GM19468 (cell line): ENCODE measurements around the gene HELZ2.

ENCODE experiments used
- ATAC-seq: cut with Tn5 transposase; IDR thresholded peaks from one replicate; pipeline ENCODE4 v1.9.1; 2021; ENCODE audit warnings: mild to moderate bottlenecking, moderate library complexity, moderate number of reproducible peaks; ENCODE audit not compliant: unreplicated experiment; ENCODE audit errors: extremely low read depth

HELZ2 gene

DNA sequence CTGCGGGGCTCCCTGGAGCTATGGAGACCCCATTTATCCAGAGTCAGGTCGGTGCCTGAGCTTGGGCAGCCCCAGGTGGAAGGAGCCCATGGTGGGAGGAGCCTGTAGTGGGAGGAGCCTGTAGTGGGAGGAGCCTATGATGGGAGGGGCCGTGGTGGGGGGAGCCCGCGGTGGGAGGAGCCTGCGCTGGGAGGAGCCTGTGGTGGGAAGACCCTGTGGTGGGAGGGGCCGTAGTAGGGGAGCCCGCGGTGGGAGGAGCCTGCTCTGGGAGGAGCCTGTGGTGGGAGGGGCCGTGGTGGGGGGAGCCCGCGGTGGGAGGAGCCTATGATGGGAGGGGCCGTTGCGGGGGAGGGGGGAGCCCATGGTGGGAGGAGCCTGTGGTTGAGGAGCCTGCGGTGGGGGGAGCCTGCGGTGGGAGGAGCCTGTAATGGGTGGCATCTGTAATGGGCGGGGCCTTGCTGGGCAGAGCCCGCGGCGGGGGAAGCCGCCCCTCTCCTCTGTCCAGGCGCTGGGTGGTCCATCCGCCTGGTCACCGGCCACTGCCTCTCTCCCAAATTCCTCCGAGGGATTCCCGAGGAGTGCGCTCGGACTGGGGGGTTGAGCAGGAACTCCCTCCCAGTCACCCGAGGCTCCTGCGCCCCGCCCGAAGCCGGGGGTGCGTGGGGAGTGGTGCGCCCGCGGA lies 20.6 kb downstream of the HELZ2 start:
- ATAC-seq: no peak

DNA sequence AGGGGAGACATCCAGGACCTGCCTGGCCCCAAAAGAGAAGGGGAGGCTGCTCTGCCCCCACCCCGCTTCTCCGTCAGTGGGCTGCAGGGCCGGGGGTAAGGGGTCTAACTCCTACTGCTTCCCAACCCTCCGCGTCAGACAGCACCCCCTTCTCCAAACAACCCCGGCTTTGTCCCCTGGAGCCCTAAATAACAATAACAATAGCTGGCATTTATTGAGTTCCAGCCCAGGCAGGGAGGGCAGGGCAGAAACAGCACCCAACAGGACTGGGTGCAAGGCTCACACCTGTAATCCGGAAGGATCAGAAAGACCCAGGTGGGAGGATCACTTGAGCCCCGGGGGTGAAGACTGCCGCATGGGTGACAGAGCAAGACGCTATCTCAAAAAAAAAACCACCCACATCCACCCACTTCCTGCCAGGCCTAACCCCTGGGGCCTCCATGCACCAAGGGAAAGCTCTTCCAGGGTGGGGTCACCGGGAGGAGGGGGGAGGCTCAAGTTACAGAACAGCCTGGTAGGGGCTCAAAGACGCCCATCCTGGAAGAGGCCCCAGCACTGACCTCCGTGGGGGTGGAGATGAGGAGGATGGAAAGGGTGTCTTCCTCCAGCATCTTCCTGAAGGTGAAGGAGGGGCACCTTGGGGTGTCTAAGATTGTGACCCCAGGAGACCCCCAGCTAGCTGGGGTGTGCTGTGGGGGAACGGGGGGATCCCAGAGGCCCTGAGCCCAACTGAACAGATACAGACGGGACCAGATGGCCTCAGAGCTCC lies 21.4 kb downstream of the HELZ2 start:
- no peak for ATAC-seq

- ATAC-seq: no peak
These were observed 23.0 kb downstream of the HELZ2 start for GRCh38 chr20:63551068-63551467.

DNA sequence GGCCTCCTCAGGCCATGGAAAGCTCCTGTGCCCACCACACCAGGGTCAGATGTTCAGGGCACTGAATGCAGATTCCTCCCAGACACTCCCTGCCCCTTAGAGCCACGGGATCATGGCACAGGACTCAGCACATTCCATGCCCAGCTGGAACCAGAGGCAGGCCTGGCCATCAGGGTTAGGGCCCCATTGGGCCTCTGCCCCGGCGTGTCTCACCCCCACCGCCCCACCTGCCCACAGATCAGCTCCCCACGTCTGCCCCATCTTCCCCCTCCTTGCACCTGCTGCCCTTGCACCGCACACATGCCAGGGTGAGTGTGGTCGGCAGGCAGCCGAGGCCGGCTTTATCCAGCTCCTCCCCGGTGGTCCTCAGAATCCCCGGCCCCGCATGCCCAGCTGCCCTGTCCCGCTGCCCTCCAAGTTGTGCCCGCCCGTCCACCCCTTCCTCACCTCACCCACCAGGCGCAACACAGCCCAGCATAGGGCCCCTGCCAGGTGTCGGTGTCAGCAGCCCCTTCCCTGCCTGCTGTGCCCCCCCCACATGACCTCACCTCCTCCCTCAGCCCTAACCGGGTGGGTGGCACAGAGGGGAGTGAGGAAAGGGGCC lies 24.3 kb downstream of the HELZ2 start:
- no peak for ATAC-seq

DNA sequence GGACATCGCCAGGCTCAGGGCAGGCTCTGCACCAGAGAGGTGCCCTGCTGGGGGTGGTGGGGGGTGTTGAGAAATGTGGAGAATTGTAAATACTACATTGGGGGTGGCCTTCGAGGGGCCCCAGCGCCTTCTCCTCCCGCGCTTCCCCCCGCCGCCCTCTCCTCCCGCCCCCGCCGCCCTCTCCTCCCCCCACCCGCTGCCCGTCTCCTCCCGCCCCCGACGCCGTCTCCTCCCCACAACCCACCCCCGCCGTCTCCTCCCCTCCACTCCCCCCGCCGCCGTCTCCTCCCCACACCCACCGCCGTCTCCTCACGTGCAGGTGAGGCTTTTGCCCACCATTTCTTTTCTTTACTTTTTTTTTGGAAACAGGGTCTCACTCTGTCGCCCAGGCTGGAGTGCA lies 25.0 kb downstream of the HELZ2 start:
- ATAC-seq: no peak

DNA sequence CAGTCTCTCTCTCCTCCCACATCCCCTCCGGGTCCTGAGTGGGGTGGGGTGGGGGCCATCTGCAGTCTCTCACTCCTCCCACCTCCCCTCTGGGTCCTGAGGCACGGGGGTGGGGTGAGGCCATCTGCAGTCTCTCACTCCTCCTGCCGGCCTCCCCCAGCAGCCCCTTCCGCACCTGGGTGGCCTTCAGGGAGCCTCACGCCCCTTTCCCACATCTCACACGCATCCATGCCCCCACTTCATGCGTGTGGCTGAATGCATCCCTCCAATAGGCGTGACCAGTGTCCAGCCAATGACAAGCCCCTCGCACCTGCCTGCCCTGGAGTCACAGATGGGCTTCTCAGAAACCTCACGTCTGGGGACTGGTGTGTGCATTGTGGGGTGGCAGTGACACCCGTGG lies 25.5 kb downstream of the HELZ2 start:
- ATAC-seq: no peak

- no peak for ATAC-seq
These were observed 26.1 kb downstream of the HELZ2 start, which contains the start of gene SRMS for GRCh38 chr20:63547725-63548480. SRMS (minus strand) TSS chr20:63547749; CDS start chr20:63547463, 286 bp downstream.

GRCh38 chr20:63546956-63547724 lies 26.9 kb downstream of the HELZ2 start:
- ATAC-seq: no peak

- ATAC-seq: no peak
These were observed 27.6 kb downstream of the HELZ2 start for GRCh38 chr20:63546256-63546955.

DNA sequence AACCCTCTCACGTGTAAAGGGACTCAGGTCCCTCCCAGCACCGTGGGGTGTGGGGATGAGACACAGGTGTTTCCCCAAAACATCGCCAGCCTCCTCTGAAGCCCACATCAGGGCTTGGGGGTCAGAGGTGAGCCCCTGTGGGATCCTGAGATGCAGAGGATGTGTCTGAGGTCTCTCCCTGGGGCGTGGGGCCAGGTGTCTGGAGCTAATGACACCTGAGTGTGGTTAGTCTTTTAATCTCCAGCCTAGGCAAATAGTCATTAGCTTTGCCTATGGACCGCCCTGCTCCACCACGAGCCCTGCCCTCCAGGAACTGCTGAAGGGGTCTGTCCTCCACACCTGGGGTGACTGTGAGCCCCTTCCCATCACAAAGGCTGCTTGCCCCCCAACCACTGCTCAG lies 28.2 kb downstream of the HELZ2 start:
- ATAC-seq: no peak

- ATAC-seq: no peak
These were observed 29.0 kb downstream of the HELZ2 start for GRCh38 chr20:63544958-63545516.

- no peak for ATAC-seq
These were observed 29.6 kb downstream of the HELZ2 start for GRCh38 chr20:63544241-63544957.

- ATAC-seq: no peak
These were observed 30.3 kb downstream of the HELZ2 start for GRCh38 chr20:63543733-63544132.

DNA sequence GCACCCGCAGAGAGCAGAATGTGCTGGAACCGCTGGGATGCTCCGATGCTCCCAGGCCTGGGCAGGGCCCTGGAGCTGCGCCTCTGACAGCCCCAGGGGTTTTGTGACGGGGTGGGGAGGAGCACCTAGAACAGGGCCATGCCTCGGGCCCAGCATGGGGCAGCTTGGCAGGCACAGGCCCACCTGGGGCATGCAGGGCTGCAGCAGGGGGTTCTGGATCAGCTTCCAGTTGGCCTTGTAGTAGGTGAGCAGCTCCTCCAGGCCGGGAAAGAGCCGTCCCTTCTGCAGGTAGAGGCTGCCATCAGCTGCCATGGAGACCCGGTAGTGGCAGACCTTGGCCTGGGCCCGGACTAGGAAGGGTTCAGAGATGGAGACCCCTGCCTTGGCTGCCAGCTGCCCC lies 30.9 kb downstream of the HELZ2 start:
- no peak for ATAC-seq

GRCh38 chr20:63542696-63543095 lies 31.3 kb downstream of the HELZ2 start:
- ATAC-seq: no peak

- ATAC-seq: no peak
These were observed 31.9 kb downstream of the HELZ2 start for GRCh38 chr20:63542031-63542559.

DNA sequence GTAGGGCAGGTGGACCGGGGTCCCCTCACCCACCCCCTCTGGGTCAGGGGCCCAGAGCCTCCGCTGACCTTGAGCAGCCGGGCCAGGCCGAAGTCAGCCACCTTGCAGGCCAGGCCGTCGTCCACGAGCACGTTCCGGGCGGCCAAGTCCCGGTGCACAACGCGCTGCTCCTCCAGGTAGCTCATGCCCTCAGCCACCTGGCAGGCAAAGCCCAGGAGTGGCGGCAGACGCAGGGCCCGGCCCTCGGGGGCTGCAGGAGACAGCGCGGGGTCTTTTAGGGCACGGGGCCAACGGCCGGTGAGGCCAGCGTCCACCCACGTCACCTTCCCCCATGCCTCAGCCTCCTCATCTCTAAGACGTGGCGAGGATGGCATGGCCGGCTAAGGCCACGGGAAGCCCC lies 32.7 kb downstream of the HELZ2 start:
- no peak for ATAC-seq
